Endometrium (tissue), 2 donors: ENCODE data around the gene NPIPA5.
A peak's percentile ranks its signal among the peaks of the same experiment; 100 is the strongest.
"Not testable (repeated sequence)": the region's sequence is repeated elsewhere in the genome, so short reads cannot be mapped to it uniquely, and the experiment has no call there.

Experiments
- FAIRE-seq: peaks from 2 replicates; lab custom pipeline; 2012; peaks lifted over from hg19 to GRCh38; lab: Jason Lieb, UNC
- donor health status: control.
- donor health status: control.

Gene NPIPA5

GRCh38 chr16:15378194-15378593 is at the start of gene NPIPA5:
NPIPA5 (minus strand) TSS chr16:15378294; CDS start chr16:15378294, 0 bp downstream.
- not testable (repeated sequence) for FAIRE-seq

DNA sequence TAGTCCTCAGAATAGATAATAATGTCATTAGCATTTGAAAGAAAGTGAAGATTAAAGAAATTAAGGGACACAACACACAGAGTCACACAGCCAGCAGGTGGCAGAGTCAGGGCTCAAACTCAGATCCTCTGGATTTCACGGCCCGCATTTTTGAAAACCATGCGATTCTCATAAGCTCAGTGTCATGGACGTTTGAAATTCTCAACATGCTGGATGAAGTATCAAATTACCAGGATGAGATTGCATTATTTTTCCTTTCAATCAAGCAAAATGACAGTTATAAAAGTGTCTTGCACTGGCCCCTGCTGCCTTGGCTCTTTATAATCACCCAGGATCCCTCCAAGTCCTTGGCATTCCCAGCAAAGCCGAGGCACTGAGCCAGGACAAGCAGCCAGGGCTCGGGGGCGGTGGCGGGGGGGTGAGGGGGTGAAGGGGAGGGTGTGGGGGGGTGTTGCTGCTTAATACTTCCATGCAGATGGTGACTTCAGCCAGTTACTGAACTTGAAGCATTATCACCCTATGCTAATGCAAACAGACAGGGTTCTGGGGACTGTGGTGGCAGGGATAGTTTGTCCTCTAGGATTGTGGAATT is 49.6 kb upstream of the NPIPA5 start:
- peak; percentile 86 for FAIRE-seq

DNA sequence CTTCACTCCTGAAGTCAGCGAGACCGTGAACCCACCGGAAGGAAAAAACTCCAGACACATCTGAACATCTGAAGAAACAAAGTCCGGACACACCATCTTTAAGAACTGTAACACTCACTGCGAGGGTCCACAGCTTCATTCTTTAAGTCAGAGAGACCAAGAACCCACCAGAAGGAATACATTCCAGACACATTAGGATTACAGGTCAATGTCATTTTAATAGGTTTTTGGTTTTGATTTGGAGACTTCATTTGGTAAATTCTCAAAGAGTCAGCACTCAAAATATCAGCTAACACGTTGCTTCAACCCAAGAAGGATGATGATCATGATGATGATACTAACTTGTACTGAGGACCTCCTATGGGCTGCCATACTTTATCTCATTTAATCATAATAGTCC is 48.7 kb upstream of the NPIPA5 start:
- no peak for FAIRE-seq

- FAIRE-seq: no peak
Measured at GRCh38 chr16:15425861-15426260, 47.8 kb upstream of the NPIPA5 start.

DNA sequence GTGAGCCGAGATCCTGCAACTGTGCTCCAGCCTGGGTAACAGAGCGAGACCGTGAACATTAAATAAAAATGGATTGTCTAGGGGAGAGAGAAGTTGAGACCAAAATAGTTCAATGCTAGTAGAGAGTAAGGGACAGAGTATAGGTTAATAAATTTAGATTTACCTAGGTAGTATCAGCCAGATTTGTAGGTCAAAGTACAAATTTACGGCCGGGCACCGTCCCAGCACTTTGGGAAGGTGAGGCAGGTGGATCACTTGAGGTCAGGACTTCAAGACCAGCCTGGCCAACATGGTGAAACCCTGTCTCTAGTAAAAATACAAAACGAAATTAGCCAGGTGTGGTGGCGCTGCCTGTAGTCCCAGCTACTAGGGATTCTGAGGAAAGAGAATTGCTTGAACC is 44.1 kb upstream of the NPIPA5 start:
- no peak for FAIRE-seq

DNA sequence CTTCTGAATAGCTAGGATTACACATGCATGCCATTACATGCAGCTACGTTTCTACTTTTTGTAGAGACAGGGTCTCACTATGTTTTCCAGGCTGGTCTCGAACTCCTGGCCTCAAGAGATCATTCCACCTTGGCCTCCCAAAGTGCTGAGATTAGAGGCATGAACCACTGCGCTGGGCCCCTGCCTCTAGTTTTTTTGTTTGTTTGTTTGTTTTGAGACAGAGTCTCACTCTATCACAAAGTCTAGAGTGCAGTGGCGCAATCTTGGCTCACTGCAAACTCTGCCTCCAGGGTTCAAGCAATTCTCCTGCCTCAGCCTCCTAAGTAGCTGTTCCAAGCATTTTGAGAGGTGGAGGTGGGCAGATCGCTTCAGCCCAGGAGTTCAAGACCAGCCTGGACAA is 43.6 kb upstream of the NPIPA5 start:
- FAIRE-seq: not testable (repeated sequence)

DNA sequence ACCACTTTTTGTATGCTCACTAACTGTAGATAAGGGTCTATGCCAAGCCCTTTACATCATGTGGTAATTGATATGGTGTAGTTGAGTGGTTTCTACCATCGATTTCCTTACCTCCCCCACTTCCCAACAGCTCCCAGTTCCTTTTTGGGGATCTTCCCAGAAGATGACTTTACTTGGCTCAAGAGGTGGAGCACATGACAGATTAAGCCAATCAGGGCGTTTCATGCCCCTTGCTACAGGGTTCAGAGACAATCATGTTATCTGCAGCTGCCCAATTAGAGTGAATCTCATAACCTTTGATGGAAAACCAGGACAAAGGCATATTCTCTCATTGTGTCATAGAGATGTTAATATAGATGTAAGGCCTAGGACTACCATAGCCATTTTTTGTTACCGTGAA is 40.1 kb upstream of the NPIPA5 start:
- FAIRE-seq: no peak

DNA sequence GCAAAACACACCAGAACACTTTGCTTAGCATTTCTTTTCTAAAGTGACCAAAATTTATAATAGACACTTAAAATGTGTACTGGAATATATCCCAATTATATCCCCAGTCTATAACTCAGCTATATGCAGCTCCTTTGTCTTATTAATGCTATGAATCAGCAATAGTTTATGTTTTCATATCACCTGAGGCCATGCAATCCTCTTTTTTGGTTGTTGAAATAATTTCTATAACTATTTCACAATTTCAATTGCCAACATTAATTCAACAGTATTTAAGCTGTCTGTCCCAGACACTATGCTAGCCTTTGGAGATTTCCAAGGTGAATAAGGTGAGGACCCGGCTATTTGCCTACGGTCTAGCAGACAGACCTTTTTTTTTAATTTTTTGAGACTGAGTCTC is 39.1 kb upstream of the NPIPA5 start:
- no peak for FAIRE-seq

GRCh38 chr16:15415511-15415985 is 37.5 kb upstream of the NPIPA5 start:
- no peak for FAIRE-seq

- FAIRE-seq: not testable (repeated sequence)
Measured at GRCh38 chr16:15409476-15409875, 31.4 kb upstream of the NPIPA5 start.

GRCh38 chr16:15407756-15408155 is 29.7 kb upstream of the NPIPA5 start:
- not testable (repeated sequence) for FAIRE-seq

- no peak for FAIRE-seq
Measured at GRCh38 chr16:15404792-15405191, 26.7 kb upstream of the NPIPA5 start.

GRCh38 chr16:15404091-15404490 is 26.0 kb upstream of the NPIPA5 start:
- not testable (repeated sequence) for FAIRE-seq

- no peak for FAIRE-seq
Measured at GRCh38 chr16:15403392-15403995, 25.4 kb upstream of the NPIPA5 start.

DNA sequence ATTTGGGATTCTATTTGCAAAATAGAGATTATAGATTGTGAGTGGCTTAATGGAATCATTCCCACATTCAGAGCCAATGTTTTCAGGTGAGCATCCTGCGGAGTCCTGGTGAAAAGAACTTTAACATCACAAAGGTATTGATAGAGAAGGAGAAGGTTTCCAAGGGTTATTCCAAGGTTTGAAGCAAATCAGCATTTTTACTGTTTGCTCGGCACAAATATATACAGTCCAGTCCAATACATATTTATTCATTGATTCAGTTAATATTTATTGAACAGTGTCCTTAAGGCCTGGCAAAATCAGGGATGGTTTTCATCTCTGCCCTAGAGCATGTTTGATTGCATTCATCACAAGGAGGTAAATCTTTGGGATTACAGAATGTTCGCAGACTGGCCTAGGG is 23.9 kb upstream of the NPIPA5 start:
- FAIRE-seq: no peak

DNA sequence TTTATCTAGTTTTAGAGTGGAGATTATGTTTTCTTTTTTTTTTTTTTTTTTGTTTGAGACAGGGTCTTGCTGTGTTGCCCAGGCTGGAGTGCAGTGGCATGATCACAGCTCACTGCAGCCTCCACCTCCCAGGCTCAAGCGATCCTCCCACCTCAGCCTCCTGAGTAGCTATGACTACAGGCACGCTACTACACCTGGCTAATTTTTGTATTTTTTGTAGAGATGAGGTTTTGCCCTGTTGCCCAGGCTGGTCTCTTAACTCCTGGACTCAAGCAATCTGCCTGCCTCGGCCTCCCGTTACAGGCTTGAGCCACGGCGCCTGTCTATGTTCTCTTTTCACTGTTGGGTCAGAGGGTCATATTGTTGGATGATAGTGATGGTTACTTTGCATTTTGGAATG is 22.2 kb upstream of the NPIPA5 start:
- FAIRE-seq: not testable (repeated sequence)

DNA sequence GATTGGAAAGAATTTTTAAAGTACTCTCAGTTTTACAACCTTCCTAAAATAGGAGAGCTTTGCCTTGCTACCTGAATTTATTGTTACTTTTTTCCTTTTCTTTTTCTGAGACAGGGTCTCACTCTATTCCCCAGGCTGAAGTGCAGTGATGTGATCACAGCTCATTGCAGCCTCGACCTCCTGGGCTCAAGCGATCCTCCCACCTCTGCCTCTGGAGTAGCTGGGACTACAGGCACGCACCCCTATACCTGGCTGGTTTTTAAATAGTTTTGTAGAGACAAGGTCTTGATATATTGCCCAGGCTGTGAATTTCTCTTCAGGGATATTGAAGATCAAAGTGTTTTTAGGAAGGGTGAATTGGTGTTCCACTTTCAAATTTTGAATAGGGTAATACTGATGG is 21.2 kb upstream of the NPIPA5 start:
- FAIRE-seq: no peak

DNA sequence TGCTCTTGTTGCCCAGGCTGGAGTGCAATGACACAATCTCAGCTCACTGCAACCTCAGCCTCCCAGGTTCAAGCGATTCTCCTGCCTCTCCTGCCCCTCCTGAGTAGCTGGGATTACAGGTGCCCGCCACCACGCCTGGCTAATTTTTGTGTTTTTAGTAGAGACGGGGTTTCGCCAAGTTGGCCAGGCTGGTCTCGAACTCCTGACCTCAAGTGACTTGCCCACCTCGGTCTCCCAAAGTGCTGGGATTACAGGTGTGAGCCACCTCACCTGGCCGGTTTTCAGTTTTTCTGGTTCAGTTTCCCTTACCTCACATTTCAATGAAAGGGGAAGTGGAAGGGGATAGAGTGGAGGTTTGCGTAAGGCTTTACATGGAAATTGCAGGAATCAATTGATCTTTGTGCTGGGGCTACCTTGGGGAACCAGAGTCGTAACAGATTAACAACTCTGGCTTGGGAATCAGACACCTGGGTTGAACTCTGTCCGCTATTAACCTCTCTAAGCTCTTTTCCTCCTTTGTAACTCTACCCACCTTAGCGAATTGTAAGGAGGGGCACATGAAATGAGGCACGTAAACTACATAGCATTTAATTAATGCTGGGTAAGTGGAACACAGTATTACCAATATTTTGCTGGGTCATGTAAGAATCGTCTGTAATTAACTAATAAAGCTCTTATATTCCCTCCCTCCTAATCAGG is 20.7 kb upstream of the NPIPA5 start:
- FAIRE-seq: no peak

- no peak for FAIRE-seq
Measured at GRCh38 chr16:15396948-15397594, 19.0 kb upstream of the NPIPA5 start.

DNA sequence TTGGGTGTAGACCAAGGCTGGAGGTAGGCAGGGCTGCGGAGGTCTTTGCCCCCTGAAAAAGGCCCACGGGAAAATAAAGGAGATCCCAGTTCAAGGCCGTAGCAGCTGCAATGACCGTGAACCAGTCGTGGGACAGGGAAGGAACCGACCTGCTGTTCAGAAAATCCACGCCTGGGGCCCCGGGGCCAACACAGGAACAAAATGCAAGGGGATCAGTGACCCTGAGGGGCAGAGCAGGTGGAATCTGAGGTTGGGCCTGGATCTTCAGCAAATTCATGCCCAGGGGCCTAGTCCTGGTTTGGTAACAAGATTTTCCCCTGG is 18.4 kb upstream of the NPIPA5 start:
- FAIRE-seq: not testable (repeated sequence)

- FAIRE-seq: not testable (repeated sequence)
Measured at GRCh38 chr16:15395631-15396508, 17.8 kb upstream of the NPIPA5 start, which contains the start of gene MPV17L. MPV17L (plus strand) TSS chr16:15395754; CDS start chr16:15395898, 144 bp downstream.

GRCh38 chr16:15393025-15393424 is 14.9 kb upstream of the NPIPA5 start:
- FAIRE-seq: not testable (repeated sequence)
